Kidney epithelial cell (primary cell): Measurements from ENCODE around the gene TMEM45B. TPM values are rescaled to one million over a fixed set of nuclear protein-coding genes. Genes with fewer than 3 reads are reported as not detected.

Experiments
- DNase-seq: peaks from one replicate; pipeline ENCODE4 v3.0.0-alpha.2; 2010; ENCODE audit warnings: low read depth
- H3K27me3 ChIP-seq: 2 replicates; pipeline ENCODE4 v1.6.0; 2011; ENCODE audit warnings: low read length; ENCODE audit not compliant: control insufficient read depth, insufficient read depth
- H3K36me3 ChIP-seq: 2 replicates; pipeline ENCODE4 v1.5.1; 2011; ENCODE audit warnings: low read length; ENCODE audit not compliant: control insufficient read depth, insufficient read depth
- H3K4me3 ChIP-seq: 2 replicates; pipeline ENCODE4 v1.5.1; 2011; ENCODE audit warnings: low read depth, mild to moderate bottlenecking, control low read depth, low read length
- total RNA-seq: library from RNA; depleted of rRNA; stranded (reverse); fragments of >200 nt; gene quantifications from 2 replicates; pipeline ENCODE4 v1.2.3, GENCODE V29; 2015
- TF ChIP-seq, protein P1 (sequence below): IDR thresholded peaks from 2 replicates; pipeline ENCODE4 v1.5.1; 2011; ENCODE audit warnings: mild to moderate bottlenecking, moderate library complexity, low read length, control low read depth, inconsistent platforms; ENCODE audit not compliant: insufficient read depth, poor library complexity, severe bottlenecking

The TMEM45B gene
- total RNA-seq, 1 donor from 2014 or later: 2.8 TPM

GRCh38 chr11:129852125-129852740, 36.6 kb downstream of the TMEM45B start:
- TF ChIP-seq, protein P1, sequence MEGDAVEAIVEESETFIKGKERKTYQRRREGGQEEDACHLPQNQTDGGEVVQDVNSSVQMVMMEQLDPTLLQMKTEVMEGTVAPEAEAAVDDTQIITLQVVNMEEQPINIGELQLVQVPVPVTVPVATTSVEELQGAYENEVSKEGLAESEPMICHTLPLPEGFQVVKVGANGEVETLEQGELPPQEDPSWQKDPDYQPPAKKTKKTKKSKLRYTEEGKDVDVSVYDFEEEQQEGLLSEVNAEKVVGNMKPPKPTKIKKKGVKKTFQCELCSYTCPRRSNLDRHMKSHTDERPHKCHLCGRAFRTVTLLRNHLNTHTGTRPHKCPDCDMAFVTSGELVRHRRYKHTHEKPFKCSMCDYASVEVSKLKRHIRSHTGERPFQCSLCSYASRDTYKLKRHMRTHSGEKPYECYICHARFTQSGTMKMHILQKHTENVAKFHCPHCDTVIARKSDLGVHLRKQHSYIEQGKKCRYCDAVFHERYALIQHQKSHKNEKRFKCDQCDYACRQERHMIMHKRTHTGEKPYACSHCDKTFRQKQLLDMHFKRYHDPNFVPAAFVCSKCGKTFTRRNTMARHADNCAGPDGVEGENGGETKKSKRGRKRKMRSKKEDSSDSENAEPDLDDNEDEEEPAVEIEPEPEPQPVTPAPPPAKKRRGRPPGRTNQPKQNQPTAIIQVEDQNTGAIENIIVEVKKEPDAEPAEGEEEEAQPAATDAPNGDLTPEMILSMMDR: no peak
- no peak for DNase-seq
- Histone ChIP-seq H3K4me3 (no peak overlapping the region), H3K36me3 (no peaks in the 10 kb centered on the region), H3K27me3 (no peaks in the 10 kb centered on the region)

DNA sequence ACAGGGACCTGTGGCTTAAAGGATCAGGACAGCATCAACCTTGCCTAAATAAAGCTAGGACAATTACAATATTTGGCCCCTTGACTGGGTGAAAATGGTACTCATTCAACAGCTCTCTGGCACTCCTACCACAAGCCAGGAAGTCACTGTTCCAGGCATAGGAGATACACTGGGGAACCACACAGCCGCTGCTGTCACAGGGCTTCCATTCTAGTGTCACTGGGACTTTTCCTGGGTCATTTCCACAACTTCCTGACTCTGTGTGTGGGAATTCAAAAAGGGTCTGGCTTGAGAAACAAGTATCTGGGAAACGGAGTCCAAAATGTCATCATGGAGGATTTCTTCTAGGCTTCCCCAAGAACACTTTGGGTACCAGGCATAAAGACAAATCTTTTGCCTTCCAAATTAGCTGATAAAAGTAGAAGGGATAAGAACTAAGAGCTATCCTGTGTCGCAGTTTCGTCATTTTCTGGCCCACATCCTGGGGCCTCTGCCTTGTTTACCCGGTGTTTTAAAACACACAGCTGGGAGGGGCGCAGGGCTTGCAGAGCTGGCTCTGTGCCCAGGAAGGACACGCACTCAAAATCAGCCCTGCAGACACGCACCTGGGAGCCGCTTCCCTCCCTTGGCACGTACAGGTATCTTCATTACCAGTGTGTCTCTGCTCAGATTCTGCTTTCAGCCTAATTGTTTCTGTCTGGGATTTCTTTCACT, 38.0 kb downstream of the TMEM45B start:
- H3K27me3 ChIP-seq: no peaks in the 10 kb centered on the region
- H3K4me3 ChIP-seq: no peak overlapping the region
- no peaks in the 10 kb centered on the region for H3K36me3 ChIP-seq
- TF ChIP-seq, protein P1: no peak
- no peak for DNase-seq

DNA sequence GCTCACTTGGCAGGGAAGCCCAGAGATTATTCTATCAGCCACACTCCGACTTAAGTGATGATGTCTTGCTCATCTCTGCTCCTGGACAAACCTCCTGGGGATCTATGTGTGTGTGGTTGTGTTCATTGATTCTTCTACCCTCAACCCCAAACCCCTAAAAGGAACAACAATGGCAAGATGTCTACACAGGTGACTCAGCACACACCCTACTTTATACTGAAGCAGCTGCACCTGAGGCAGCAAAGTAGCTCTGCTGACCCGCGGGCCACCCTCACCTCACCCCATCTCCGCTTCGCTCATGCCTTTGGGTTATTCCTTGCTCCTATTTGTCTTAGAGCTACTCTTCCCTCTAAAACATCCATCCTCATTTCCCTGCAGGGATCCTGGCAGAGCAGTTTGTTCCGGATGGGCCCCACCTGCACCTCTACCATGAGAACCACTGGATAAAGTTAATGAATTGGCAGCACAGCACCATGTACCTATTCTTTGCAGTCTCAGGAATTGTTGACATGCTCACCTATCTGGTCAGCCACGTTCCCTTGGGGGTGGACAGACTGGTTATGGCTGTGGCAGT, 38.7 kb downstream of the TMEM45B start:
- TF ChIP-seq, protein P1: no peak
- Histone ChIP-seq H3K4me3 (no peak overlapping the region), H3K36me3 (no peaks in the 10 kb centered on the region), H3K27me3 (no peaks in the 10 kb centered on the region)
- no peak for DNase-seq

DNA sequence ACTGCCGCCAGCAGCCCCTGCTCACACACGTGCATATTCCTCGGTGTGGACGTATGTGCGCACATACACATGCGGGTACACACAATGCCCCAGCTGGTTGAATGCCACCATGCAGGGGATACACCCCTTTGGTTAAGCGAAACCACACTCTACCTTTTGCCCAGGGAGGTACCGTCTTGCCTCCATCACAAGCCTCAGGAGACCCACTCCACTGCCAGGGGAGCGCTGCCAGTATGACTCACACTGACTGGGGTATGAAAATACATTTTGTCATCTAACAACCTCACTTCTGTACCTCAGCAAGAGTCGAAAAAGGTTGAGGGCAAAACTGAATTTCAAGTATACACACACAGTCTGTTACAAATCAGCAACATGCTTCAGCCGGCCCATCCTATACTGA, 39.4 kb downstream of the TMEM45B start:
- H3K4me3 ChIP-seq: no peak overlapping the region
- TF ChIP-seq, protein P1: no peak
- H3K27me3 ChIP-seq: no peaks in the 10 kb centered on the region
- H3K36me3 ChIP-seq: no peaks in the 10 kb centered on the region
- DNase-seq: no peak

DNA sequence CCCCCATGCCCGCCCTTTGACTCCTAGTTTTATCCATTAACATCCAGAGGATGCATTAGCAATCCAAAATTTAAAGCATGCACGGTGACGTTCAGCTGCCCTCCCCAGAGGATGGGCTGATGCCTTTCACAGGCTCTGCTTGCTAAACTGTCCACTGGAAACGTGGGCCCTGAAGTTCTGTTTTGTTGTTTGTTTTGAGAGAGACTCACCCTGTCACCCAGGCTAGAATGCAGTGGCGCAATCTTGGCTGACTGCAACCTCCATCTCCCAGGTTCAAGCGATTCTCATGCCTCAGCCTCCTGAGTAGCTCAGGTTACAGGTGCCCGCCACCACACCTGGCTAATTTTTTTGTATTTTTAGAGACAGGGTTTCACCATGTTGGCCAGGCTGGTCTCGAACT, 40.4 kb downstream of the TMEM45B start:
- TF ChIP-seq, protein P1: no peak
- DNase-seq: no peak
- H3K36me3 ChIP-seq: no peaks in the 10 kb centered on the region
- no peak overlapping the region for H3K4me3 ChIP-seq
- H3K27me3 ChIP-seq: no peaks in the 10 kb centered on the region
